NK-92 (cell line): ENCODE data around the gene NR3C1.

ENCODE experiments used
- DNase-seq: peaks from one replicate; lab custom pipeline; 2025; ENCODE audit not compliant: unreplicated experiment; lab: John Stamatoyannopoulos, UW

Gene NR3C1

GRCh38 chr5:143403593-143404415 lies at the start of gene NR3C1:
Gene NR3C1, minus strand, starts transcription at chr5:143403686. Its CDS starts 2,847 bp downstream, at chr5:143400839.
- peak; percentile 51 for DNase-seq

GRCh38 chr5:143449772-143450171 lies 46.3 kb upstream of the NR3C1 start:
- no peak for DNase-seq

GRCh38 chr5:143448518-143448917 lies 45.0 kb upstream of the NR3C1 start:
- DNase-seq: no peak

GRCh38 chr5:143447983-143448382 lies 44.5 kb upstream of the NR3C1 start:
- no peak for DNase-seq

- DNase-seq: no peak
Measured at GRCh38 chr5:143446535-143447226, 43.2 kb upstream of the NR3C1 start.

- DNase-seq: no peak
Measured at GRCh38 chr5:143445776-143446175, 42.3 kb upstream of the NR3C1 start.

DNA sequence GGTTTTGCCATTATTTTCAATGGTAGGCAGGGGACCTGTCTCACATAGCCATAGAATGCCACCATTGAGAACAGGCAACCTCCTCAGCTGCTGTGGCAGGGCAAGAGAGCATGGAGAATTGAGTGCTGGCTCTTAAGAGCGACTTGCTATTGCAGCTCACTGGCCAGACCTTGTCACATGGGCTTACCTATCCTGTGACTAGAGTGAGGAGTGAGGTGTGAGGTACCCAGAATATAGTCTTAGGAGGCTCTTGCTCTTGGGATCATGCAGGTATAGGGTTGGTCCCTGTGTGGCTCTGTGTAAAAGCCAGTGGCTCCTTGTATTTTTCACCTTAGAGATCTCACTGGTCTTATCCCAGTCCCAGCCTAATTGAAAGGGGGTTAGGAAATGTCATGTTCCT lies 39.8 kb upstream of the NR3C1 start:
- DNase-seq: no peak

DNA sequence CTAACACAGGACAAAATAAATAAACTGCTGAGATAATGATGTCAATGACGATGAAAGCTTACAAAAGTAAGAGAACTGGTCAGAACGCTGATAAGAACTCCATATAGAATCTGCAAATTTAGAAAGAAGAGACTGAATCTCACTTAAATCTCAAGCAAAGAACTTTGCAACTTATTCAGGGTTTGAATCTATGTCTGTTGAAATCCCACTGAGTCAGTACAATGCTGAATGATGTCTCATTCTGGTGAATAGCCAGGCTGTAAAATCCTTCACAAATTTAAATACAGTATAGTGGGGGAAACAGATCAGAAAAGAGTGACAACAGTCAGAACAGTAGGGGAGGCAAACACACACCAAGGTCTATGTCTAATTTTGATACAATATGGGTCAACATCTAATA lies 38.9 kb upstream of the NR3C1 start:
- DNase-seq: no peak

DNA sequence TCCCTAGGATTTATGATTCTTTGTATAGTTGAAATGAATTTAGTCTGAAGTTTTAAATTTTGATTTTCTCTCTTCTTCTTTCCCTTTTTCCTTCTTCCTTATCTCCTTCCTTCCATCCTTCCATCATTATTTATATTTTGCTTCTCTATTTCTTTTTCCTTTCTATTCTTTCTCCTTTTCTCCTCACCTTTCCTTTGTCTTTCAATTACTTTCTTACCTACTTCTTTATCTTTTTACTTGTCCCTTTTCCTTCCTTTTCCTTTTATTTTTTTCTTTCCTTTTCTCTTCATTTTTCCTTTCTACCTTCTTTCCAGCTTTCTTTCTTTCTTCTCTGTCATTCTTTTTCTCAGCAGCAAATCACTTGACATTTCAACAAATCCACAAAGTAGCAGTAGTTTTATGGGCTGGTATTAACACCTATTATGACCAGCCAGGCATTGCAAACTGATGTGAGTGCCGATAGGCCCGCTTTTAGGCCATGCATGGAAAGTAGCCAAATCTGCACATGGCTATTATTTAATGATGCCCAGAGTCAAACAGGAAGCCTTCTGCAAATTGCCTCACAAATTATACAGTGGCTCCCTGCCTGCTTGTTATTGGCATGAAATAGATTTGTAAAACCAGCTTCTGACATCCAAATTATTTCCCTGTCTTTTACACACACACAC lies 37.1 kb upstream of the NR3C1 start:
- no peak for DNase-seq

GRCh38 chr5:143437666-143438273 lies 34.3 kb upstream of the NR3C1 start:
- DNase-seq: no peak

DNA sequence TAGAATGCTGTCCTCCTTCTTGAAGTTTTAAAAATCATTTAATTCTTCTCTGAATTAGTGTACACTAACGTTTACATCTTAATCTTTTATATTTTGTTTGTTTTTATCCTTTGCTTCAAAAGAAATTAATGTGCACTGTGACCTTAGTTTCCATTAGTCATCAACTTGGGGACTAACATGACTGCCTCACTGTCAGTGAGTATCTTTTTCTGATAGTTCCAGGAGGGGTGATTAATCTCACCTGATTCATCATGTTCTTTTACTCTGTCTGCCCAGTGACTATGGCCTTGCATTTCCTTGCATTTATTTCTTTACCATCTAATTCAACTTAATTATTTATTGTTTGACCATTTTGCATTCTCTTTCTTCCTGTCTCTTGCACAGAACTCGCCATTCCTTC lies 33.4 kb upstream of the NR3C1 start:
- no peak for DNase-seq

- peak; percentile 17 for DNase-seq
Measured at GRCh38 chr5:143435210-143435657, 31.7 kb upstream of the NR3C1 start.

GRCh38 chr5:143434261-143435209 lies 31.0 kb upstream of the NR3C1 start:
- no peak for DNase-seq

DNA sequence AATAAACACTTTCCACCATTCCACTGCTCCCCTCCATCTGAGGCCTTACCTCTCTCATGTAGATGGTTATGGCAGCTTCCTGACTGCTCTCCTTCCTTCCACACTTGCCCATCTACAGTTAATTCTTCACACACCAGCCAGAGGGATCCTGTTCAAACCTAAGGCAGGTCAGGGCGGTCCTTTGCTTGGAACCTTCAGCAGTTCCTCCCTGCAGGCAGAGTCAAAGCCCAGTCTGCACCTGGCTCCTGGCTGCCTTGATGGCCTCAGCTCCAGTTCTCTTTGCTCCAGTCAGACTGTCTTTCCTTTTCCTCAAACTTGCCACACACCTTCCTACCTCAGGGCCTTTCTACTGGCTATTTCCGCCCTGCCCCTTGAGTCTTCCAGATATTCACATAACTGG lies 30.2 kb upstream of the NR3C1 start:
- DNase-seq: no peak

DNA sequence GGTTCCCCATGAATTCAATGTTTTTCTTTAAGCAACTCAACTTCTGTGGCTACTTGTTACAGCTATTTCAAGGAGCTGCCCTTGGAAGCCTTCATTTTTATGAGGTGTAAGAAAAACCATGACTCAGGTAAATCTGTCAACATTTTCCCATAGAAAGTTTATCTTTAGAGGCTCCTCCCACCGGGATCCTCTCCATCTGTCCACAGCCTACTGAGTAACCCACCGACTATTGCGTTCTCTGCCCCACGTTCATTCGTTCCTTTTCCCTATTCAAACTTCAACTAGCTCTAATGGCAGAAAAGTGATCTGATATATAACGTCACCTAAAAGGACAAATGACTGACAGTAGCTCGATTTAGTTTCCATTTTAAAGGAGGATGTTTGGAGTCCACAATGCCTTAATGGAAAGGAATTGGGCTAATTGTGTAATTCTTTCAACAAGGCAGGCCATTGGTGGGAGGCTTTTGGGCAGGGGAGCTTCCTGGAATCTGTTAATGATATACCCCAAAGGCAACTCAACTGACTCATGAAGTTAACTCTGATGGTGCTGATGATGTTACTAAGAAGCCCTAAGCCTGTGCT lies 29.3 kb upstream of the NR3C1 start:
- DNase-seq: no peak

GRCh38 chr5:143431789-143432188 lies 28.3 kb upstream of the NR3C1 start:
- DNase-seq: no peak

DNA sequence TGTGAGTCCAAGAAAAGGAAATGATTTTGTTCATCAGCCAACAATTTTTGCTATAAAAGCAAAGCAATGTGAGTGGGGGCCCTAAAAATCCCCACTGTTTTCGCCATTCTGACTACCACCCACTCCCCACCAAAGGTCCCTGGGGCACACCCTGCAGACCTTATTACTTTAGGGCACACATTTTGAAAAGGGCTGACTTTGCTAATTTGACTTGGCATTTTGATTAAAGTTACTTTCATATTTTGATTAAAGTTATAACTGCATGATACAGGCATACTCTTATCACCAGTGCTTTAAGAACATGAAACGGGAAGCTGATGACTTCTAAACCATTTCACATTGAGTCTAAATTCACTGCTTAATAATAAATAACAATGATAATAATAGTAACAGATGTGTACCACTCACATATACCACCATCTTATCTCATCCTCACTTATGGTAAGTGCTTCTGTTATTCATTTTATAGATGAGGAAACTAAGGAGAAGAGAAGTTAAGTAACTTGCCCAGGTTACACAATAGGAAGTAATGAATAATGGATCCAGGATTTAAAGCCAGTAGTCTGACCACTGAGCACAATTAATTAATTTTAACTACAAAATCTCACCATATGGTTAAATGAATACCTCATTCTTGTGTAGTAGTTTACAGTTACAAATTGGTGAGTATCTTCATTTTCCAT lies 25.4 kb upstream of the NR3C1 start:
- DNase-seq: no peak

- no peak for DNase-seq
Measured at GRCh38 chr5:143428155-143428554, 24.7 kb upstream of the NR3C1 start.

GRCh38 chr5:143427122-143427735 lies 23.7 kb upstream of the NR3C1 start:
- no peak for DNase-seq
